NB4 (cell line): ENCODE results near the gene NAV3.

Experiments
- POLR2A ChIP-seq: IDR thresholded peaks from 2 replicates; pipeline ENCODE4 v1.6.1; 2011; ENCODE audit warnings: mild to moderate bottlenecking; ENCODE audit not compliant: insufficient read length; ENCODE audit errors: extremely low read depth
- TF ChIP-seq, protein P1 (sequence below): IDR thresholded peaks from one replicate; pipeline ENCODE4 v1.5.1; 2012; ENCODE audit warnings: low read depth, low read length
- TF ChIP-seq, protein P2 (sequence below): IDR thresholded peaks from 2 replicates; pipeline ENCODE4 v1.6.1; 2011; ENCODE audit warnings: low read depth, low read length

DNA sequence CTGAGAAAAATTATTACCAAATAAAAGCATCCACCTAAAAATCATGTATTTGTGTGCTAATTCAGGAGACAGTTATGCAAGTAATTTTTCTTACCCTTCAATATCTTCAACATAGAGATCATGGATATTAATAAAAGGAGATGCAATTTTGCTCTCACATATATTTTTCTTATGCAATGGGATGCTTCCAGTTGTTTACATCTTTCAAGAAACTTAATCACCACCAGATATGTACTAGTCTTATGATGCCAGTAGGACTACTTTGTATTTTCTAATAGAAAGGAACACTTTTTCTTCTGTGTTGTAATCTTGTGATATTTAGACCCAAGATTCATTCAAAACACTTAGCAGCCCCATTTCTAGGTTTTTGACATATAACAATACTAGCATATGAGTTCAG is 107.6 kb downstream of the NAV3 start:
- no peak for TF ChIP-seq POLR2A
- TF ChIP-seq, protein P1, sequence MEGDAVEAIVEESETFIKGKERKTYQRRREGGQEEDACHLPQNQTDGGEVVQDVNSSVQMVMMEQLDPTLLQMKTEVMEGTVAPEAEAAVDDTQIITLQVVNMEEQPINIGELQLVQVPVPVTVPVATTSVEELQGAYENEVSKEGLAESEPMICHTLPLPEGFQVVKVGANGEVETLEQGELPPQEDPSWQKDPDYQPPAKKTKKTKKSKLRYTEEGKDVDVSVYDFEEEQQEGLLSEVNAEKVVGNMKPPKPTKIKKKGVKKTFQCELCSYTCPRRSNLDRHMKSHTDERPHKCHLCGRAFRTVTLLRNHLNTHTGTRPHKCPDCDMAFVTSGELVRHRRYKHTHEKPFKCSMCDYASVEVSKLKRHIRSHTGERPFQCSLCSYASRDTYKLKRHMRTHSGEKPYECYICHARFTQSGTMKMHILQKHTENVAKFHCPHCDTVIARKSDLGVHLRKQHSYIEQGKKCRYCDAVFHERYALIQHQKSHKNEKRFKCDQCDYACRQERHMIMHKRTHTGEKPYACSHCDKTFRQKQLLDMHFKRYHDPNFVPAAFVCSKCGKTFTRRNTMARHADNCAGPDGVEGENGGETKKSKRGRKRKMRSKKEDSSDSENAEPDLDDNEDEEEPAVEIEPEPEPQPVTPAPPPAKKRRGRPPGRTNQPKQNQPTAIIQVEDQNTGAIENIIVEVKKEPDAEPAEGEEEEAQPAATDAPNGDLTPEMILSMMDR: no peak
- TF ChIP-seq, protein P2, sequence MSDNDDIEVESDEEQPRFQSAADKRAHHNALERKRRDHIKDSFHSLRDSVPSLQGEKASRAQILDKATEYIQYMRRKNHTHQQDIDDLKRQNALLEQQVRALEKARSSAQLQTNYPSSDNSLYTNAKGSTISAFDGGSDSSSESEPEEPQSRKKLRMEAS: no peak
